H9 (cell line): ENCODE results near the gene COX5A. TPM values are rescaled to one million over a fixed set of nuclear protein-coding genes. Genes with fewer than 3 reads are reported as not detected.

Experiments
- DNase-seq: peaks from one replicate; pipeline ENCODE4 v3.0.0-alpha.2; 2017
- H2AFZ ChIP-seq: one replicate; pipeline ENCODE4 v1.6.1; 2013; ENCODE audit warnings: mild to moderate bottlenecking, low read length, control low read depth, moderate library complexity
- H2AK5ac ChIP-seq: 2 replicates; pipeline ENCODE4 v1.6.1; 2013; ENCODE audit warnings: low read length, control low read depth, mixed read lengths; ENCODE audit not compliant: insufficient read length
- H2BK120ac ChIP-seq: one replicate; pipeline ENCODE4 v1.6.1; 2013; ENCODE audit warnings: low read depth, mild to moderate bottlenecking, low read length, control low read depth, inconsistent platforms; ENCODE audit not compliant: poor library complexity, severe bottlenecking
- H2BK12ac ChIP-seq: 2 replicates; pipeline ENCODE4 v1.6.1; 2013; ENCODE audit warnings: low read length, control low read depth, mixed read lengths, low read depth; ENCODE audit not compliant: insufficient read length
- H2BK15ac ChIP-seq: 2 replicates; pipeline ENCODE4 v1.6.1; 2013; ENCODE audit warnings: low read depth, low read length, control low read depth
- H2BK20ac ChIP-seq: one replicate; pipeline ENCODE4 v1.6.1; 2013; ENCODE audit warnings: low read depth, mild to moderate bottlenecking, low read length, control low read depth, inconsistent platforms; ENCODE audit not compliant: poor library complexity, severe bottlenecking
- H2BK5ac ChIP-seq: 2 replicates; pipeline ENCODE4 v1.6.1; 2013; ENCODE audit warnings: low read length, control low read depth, mixed read lengths; ENCODE audit not compliant: insufficient read length
- H3K14ac ChIP-seq: 2 replicates; pipeline ENCODE4 v1.6.1; 2013; ENCODE audit warnings: low read length, control low read depth; ENCODE audit not compliant: insufficient read depth
- H3K18ac ChIP-seq: 2 replicates; pipeline ENCODE4 v1.6.1; 2013; ENCODE audit warnings: low read depth, mild to moderate bottlenecking, mixed read lengths, low read length, control low read depth; ENCODE audit not compliant: insufficient read length
- H3K23ac ChIP-seq: 2 replicates; pipeline ENCODE4 v1.6.1; 2013; ENCODE audit warnings: low read length, control low read depth, mixed read lengths, low read depth; ENCODE audit not compliant: insufficient read length
- H3K23me2 ChIP-seq: 2 replicates; pipeline ENCODE4 v1.6.1; 2013; ENCODE audit warnings: low read depth, mild to moderate bottlenecking, mixed read lengths, low read length, control low read depth; ENCODE audit not compliant: insufficient read length, poor library complexity, severe bottlenecking
- H3K27ac ChIP-seq: 2 replicates; pipeline ENCODE4 v1.5.1; 2013; ENCODE audit warnings: low read length, control low read depth, mixed read lengths, low read depth; ENCODE audit not compliant: insufficient read length
- H3K27me3 ChIP-seq: 2 replicates; pipeline ENCODE4 v1.6.1; 2013; ENCODE audit warnings: low read length, control low read depth, inconsistent platforms; ENCODE audit not compliant: insufficient read depth
- H3K4ac ChIP-seq: 2 replicates; pipeline ENCODE4 v1.6.1; 2013; ENCODE audit warnings: low read depth, mild to moderate bottlenecking, control low read depth, inconsistent platforms, low read length, moderate library complexity
- H3K4me1 ChIP-seq: 2 replicates; pipeline ENCODE4 v1.6.1; 2013; ENCODE audit warnings: low read length, control low read depth, inconsistent platforms; ENCODE audit not compliant: insufficient read depth
- H3K4me2 ChIP-seq: 2 replicates; pipeline ENCODE4 v1.6.1; 2013; ENCODE audit warnings: low read length, control low read depth, mixed read lengths; ENCODE audit not compliant: insufficient read length, insufficient read depth
- H3K56ac ChIP-seq: 2 replicates; pipeline ENCODE4 v1.6.1; 2013; ENCODE audit warnings: low read depth, mild to moderate bottlenecking, mixed read lengths, low read length, control low read depth; ENCODE audit not compliant: insufficient read length
- H3K79me1 ChIP-seq: 2 replicates; pipeline ENCODE4 v1.6.1; 2013; ENCODE audit warnings: low read depth, mild to moderate bottlenecking, moderate library complexity, low read length, control low read depth, inconsistent platforms; ENCODE audit not compliant: insufficient read depth, poor library complexity, severe bottlenecking
- H3K79me2 ChIP-seq: 2 replicates; pipeline ENCODE4 v1.6.1; 2013; ENCODE audit warnings: low read length, control low read depth, inconsistent platforms; ENCODE audit not compliant: insufficient read depth
- H3K9ac ChIP-seq: 2 replicates; pipeline ENCODE4 v1.6.1; 2013; ENCODE audit warnings: low read length, control low read depth, mixed read lengths; ENCODE audit not compliant: insufficient read length; ENCODE audit errors: extremely low read depth
- H3K9me3 ChIP-seq: one replicate; pipeline ENCODE4 v1.6.1; 2013; ENCODE audit warnings: low read depth, low read length, inconsistent platforms; ENCODE audit not compliant: control insufficient read depth
- H3T11ph ChIP-seq: one replicate; pipeline ENCODE4 v1.6.1; 2013; ENCODE audit warnings: mild to moderate bottlenecking, low read length, control low read depth, inconsistent platforms
- H4K20me1 ChIP-seq: one replicate; pipeline ENCODE4 v1.6.1; 2013; ENCODE audit not compliant: control insufficient read depth, insufficient read length, insufficient read depth
- H4K5ac ChIP-seq: 2 replicates; pipeline ENCODE4 v1.6.1; 2013; ENCODE audit warnings: low read depth, mild to moderate bottlenecking, mixed read lengths, low read length, control low read depth; ENCODE audit not compliant: insufficient read length
- H4K8ac ChIP-seq: replicated peaks from 2 replicates; pipeline ENCODE4 v1.6.1; 2013; ENCODE audit warnings: low read length, control low read depth, mixed read lengths, low read depth; ENCODE audit not compliant: insufficient read length
- H4K91ac ChIP-seq: 2 replicates; pipeline ENCODE4 v1.6.1; 2013; ENCODE audit warnings: low read depth, mild to moderate bottlenecking, moderate library complexity, mixed read lengths, low read length, control low read depth; ENCODE audit not compliant: insufficient read length
- H3K27ac Mint-ChIP-seq, 3 experiments: 2 replicates in 2 of 3; 3 replicates in 1 of 3; pipeline ENCODE4 v1.8.0; 2020 to 2021; ENCODE audit warnings: mixed read lengths in 3 of 3, mild to moderate bottlenecking in 1 of 3, moderate library complexity in 1 of 3
- H3K27me3 Mint-ChIP-seq: 2 replicates; pipeline ENCODE4 v1.8.0; 2021; ENCODE audit warnings: low read depth, mild to moderate bottlenecking, moderate library complexity, mixed read lengths
- H3K36me3 Mint-ChIP-seq, 3 experiments: 2 replicates in 2 of 3; 3 replicates in 1 of 3; pipeline ENCODE4 v1.8.0; 2020 to 2021; ENCODE audit warnings: low read depth in 3 of 3, mixed read lengths in 3 of 3; ENCODE audit not compliant: insufficient read depth in 1 of 3
- H3K4me1 Mint-ChIP-seq, 2 experiments: 2 replicates each; pipeline ENCODE4 v1.8.0; 2020; ENCODE audit warnings: mixed read lengths in 2 of 2
- H3K4me3 Mint-ChIP-seq, 2 experiments: 2 replicates in 1 of 2; 3 replicates in 1 of 2; pipeline ENCODE4 v1.8.0; 2020 to 2021; ENCODE audit warnings: mild to moderate bottlenecking in 2 of 2, mixed read lengths in 2 of 2, moderate library complexity in 1 of 2
- H3K9me3 Mint-ChIP-seq, 2 experiments: 2 replicates in 1 of 2; 3 replicates in 1 of 2; pipeline ENCODE4 v1.8.0; 2020; ENCODE audit warnings: mild to moderate bottlenecking in 2 of 2, mixed read lengths in 2 of 2, moderate library complexity in 1 of 2
- WGBS: extraction: QIAGEN DNeasy Blood & Tissue Kit; methylation state at CpG from one replicate; pipeline ENCODE4 v1.1.7; 2013; ENCODE audit warnings: missing lambda C conversion rate, low lambda C conversion rate, mixed read lengths; ENCODE audit not compliant: insufficient read length; ENCODE audit errors: extremely low coverage; 5-methylcytosine and 5-hydroxymethylcytosine counted together
- total RNA-seq: library from RNA; stranded (reverse); gene quantifications from 2 replicates; pipeline ENCODE4 v1.2.1, GENCODE V29; 2021
- TF ChIP-seq, protein P1 (sequence below): fragments of 200-600 bp; sonication (generic); conservative IDR thresholded peaks from 3 replicates; pipeline ENCODE4 v1.8.0; 2021; ENCODE audit warnings: antibody characterized with exemption, mild to moderate bottlenecking

Gene COX5A
- total RNA-seq, 1 experiment from 2014 or later, result 331 TPM

DNA sequence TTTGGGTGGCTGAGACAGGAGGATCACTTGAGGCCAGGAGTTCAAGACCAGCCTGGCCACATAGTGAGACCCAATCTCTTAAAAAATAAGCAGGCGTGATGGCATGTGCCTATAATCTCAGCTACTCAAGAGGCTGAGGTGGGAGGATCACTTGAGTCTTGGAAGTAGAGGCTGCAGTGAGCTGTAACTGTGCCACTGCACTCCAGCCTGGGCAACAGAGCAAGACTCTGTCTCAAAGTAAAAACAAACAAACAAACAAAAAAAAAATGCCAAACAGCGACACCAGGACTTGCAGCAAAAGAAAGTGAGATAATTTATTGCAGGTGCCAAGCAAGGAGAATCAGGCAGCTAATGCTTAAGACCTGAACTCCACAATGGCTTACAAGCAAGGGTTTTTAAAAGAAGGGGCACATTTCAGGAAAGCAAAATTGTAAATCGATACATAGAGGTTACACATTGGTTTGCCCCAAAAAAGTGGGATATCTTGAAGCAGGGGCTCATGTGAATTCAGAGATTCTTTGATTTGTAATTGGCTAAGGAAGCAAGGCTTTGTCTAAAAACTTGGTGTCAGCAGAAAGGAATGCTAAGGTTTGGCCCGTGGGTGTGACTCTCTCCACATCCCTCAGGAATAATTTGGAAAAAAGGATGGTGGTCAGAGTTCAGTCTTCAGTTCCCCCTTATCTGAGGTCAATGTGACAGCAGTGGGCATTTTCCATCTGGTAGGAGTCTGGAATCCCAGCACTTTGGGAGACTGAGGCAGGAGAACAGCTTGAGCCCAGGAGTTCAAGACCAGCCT, 53.2 kb downstream of the COX5A start:
- no peaks in the 10 kb centered on the region for H3K27me3 ChIP-seq
- H3K79me1 ChIP-seq, result no peaks in the 10 kb centered on the region
- H2BK15ac ChIP-seq, result no peak overlapping the region
- H4K20me1 ChIP-seq, result no peaks in the 10 kb centered on the region
- H3K23me2 ChIP-seq, result peaks cover 4% of the 10 kb centered on the region
- TF ChIP-seq, protein P1, sequence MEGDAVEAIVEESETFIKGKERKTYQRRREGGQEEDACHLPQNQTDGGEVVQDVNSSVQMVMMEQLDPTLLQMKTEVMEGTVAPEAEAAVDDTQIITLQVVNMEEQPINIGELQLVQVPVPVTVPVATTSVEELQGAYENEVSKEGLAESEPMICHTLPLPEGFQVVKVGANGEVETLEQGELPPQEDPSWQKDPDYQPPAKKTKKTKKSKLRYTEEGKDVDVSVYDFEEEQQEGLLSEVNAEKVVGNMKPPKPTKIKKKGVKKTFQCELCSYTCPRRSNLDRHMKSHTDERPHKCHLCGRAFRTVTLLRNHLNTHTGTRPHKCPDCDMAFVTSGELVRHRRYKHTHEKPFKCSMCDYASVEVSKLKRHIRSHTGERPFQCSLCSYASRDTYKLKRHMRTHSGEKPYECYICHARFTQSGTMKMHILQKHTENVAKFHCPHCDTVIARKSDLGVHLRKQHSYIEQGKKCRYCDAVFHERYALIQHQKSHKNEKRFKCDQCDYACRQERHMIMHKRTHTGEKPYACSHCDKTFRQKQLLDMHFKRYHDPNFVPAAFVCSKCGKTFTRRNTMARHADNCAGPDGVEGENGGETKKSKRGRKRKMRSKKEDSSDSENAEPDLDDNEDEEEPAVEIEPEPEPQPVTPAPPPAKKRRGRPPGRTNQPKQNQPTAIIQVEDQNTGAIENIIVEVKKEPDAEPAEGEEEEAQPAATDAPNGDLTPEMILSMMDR, result no peak
- H3K56ac ChIP-seq, result no peak overlapping the region
- H3K9me3 ChIP-seq, result peaks cover 11% of the 10 kb centered on the region
- H3K14ac ChIP-seq, result no peak overlapping the region
- Mint-ChIP-seq H3K9me3 (peaks cover 6 to 9% of the 10 kb centered on the region in 2 experiments; a peak in 4 of 5 replicates), H3K36me3 (peaks cover 0 to 8% (median 6%) of the 10 kb centered on the region in 3 experiments; a peak in 4 of 7 replicates), H3K27ac (no peak overlapping the region), H3K27me3 (peaks cover 5% of the 10 kb centered on the region), H3K4me3 (no peak overlapping the region), H3K4me1 (peaks cover 13 to 22% of the 10 kb centered on the region in 2 experiments)
- H3K4me1 ChIP-seq, result no peaks in the 10 kb centered on the region
- no peak overlapping the region for H3K4ac ChIP-seq
- no peak overlapping the region for H3K18ac ChIP-seq
- H2AK5ac ChIP-seq, result no peak overlapping the region
- no peak overlapping the region for H2BK5ac ChIP-seq
- no peak overlapping the region for H3K27ac ChIP-seq
- H3T11ph ChIP-seq, result no peak overlapping the region
- no peak overlapping the region for H2BK20ac ChIP-seq
- H4K91ac ChIP-seq, result no peak overlapping the region
- H3K9ac ChIP-seq, result no peak overlapping the region
- no peak overlapping the region for H4K8ac ChIP-seq
- H3K4me2 ChIP-seq, result no peak overlapping the region
- no peak overlapping the region for H2AFZ ChIP-seq
- H4K5ac ChIP-seq, result no peak overlapping the region
- no peak overlapping the region for H3K23ac ChIP-seq
- no peak overlapping the region for H2BK12ac ChIP-seq
- WGBS, result no CpG with 5 or more reads among the region's 4 CpGs
- no peak for DNase-seq
- no peaks in the 10 kb centered on the region for H3K79me2 ChIP-seq
- no peak overlapping the region for H2BK120ac ChIP-seq
